Measurements from ENCODE around the gene PRPSAP1. TPM values are rescaled to one million over a fixed set of nuclear protein-coding genes. Genes with fewer than 3 reads are reported as not detected.
A peak's percentile ranks its signal among the peaks of the same experiment; 100 is the strongest.

Gene PRPSAP1
- total RNA-seq (2021) (77.5 and 89.2 TPM in 2 replicates), Bru-seq, nascent RNA (percentile 61 among the genes with signal in this experiment), BruChase-seq, experiment 1, labeled RNA remaining after a 2-hour chase (percentile 65 among the genes with signal in this experiment), BruChase-seq, experiment 2, labeled RNA remaining after a 6-hour chase (percentile 73 among the genes with signal in this experiment)
- long read RNA-seq, transcript PRPSAP1-206 (10 exons, 3,660 nt): major isoform, 130 of 185 reads
- long read RNA-seq, partial matches to known transcripts: 35 of 185 reads
- long read RNA-seq, other reads (novel, unspliced or antisense): 17 of 185 reads

- BruUV-seq (replicated peaks): no TSS peak
- H3K9me3 ChIP-seq (ENCODE audit: low read depth, low read length, poor library complexity, severe bottlenecking): no peaks in the 10 kb centered on the region
- peak; percentile 94 for DNase-seq (ENCODE audit: low spot score)
- CTCF ChIA-PET: no interaction called here
- peaks cover 6% of the 10 kb centered on the region for H3K4me1 ChIP-seq (ENCODE audit: insufficient read depth, low read length, poor library complexity, severe bottlenecking)
- H3K27ac ChIP-seq (ENCODE audit: low read depth, low read length, poor library complexity, severe bottlenecking): peak within 1 kb of the TSS; percentile 96
- no peaks in the 10 kb centered on the region for H3K36me3 ChIP-seq (ENCODE audit: insufficient read depth, low read length, poor library complexity, severe bottlenecking)
- H3K4me3 ChIP-seq (ENCODE audit: low read depth, low read length, poor library complexity, severe bottlenecking): peak within 1 kb of the TSS; percentile 74
- no peaks in the 10 kb centered on the region for H3K27me3 ChIP-seq (replicated peaks; ENCODE audit: insufficient read depth, low read depth, low read length, poor library complexity)
- no peak for TF ChIP-seq EZH2 (IDR thresholded peaks at IDR 0.05; ENCODE audit: borderline replicate concordance, low read depth, low read length, poor library complexity, severe bottlenecking)
- TF ChIP-seq CTCF (conservative IDR thresholded peaks at IDR 0.05; ENCODE audit: low read depth, low read length): no peak; the same call in 1 of the 2 replicates
- intact Hi-C loops (cut with micrococcal nuclease; ENCODE audit: unreplicated experiment): loop anchor here (1.0 kb wide), 1 partner anchor 30 kb away; no protein-coding TSS in a partner anchor
- POLR2A ChIA-PET (ENCODE audit: low non-redundant PET): interaction anchor here (0.7 kb wide), 2 partner anchors 20 to 96 kb away, joined by 4 read pairs; no protein-coding TSS in a partner anchor
These were observed at the start of gene PRPSAP1 for GRCh38 chr17:76353599-76354316. Gene PRPSAP1, minus strand, starts transcription at chr17:76353916. Its CDS starts 213 bp downstream, at chr17:76353703.

GRCh38 chr17:76402711-76403110 is 49.0 kb upstream of the PRPSAP1 start:
- Histone ChIP-seq H3K4me3 (ENCODE audit: low read depth, low read length, poor library complexity, severe bottlenecking) (no peak overlapping the region), H3K36me3 (ENCODE audit: insufficient read depth, low read length, poor library complexity, severe bottlenecking) (peaks cover 41% of the 10 kb centered on the region), H3K27ac (ENCODE audit: low read depth, low read length, poor library complexity, severe bottlenecking) (no peak overlapping the region), H3K27me3 (replicated peaks; ENCODE audit: insufficient read depth, low read depth, low read length, poor library complexity) (no peaks in the 10 kb centered on the region), H3K4me1 (ENCODE audit: insufficient read depth, low read length, poor library complexity, severe bottlenecking) (no peaks in the 10 kb centered on the region), H3K9me3 (ENCODE audit: low read depth, low read length, poor library complexity, severe bottlenecking) (no peaks in the 10 kb centered on the region)
- intact Hi-C loops (cut with micrococcal nuclease; ENCODE audit: unreplicated experiment): no loop called here
- no peak for TF ChIP-seq CTCF (conservative IDR thresholded peaks at IDR 0.05; ENCODE audit: low read depth, low read length)
- TF ChIP-seq EZH2 (IDR thresholded peaks at IDR 0.05; ENCODE audit: borderline replicate concordance, low read depth, low read length, poor library complexity, severe bottlenecking): no peak
- DNase-seq (ENCODE audit: low spot score): no peak
- ChIA-PET POLR2A (ENCODE audit: low non-redundant PET) (no interaction called here), CTCF (no interaction called here)
- no TSS peak for BruUV-seq (replicated peaks)

GRCh38 chr17:76399175-76400172 is 45.8 kb upstream of the PRPSAP1 start:
- intact Hi-C loops (cut with micrococcal nuclease; ENCODE audit: unreplicated experiment): no loop called here
- TSS peak; percentile 68 for BruUV-seq (replicated peaks)
- H3K4me1 ChIP-seq (ENCODE audit: insufficient read depth, low read length, poor library complexity, severe bottlenecking): no peaks in the 10 kb centered on the region
- no peak for DNase-seq (ENCODE audit: low spot score)
- H3K36me3 ChIP-seq (ENCODE audit: insufficient read depth, low read length, poor library complexity, severe bottlenecking): peaks cover 64% of the 10 kb centered on the region
- POLR2A ChIA-PET (ENCODE audit: low non-redundant PET): interaction anchor here (0.6 kb wide), 1 partner anchor 18 kb away, joined by 4 read pairs; no protein-coding TSS in a partner anchor
- H3K27ac ChIP-seq (ENCODE audit: low read depth, low read length, poor library complexity, severe bottlenecking): no peak overlapping the region
- TF ChIP-seq CTCF (conservative IDR thresholded peaks at IDR 0.05; ENCODE audit: low read depth, low read length): no peak
- no peak for TF ChIP-seq EZH2 (IDR thresholded peaks at IDR 0.05; ENCODE audit: borderline replicate concordance, low read depth, low read length, poor library complexity, severe bottlenecking)
- H3K9me3 ChIP-seq (ENCODE audit: low read depth, low read length, poor library complexity, severe bottlenecking): no peaks in the 10 kb centered on the region
- CTCF ChIA-PET: interaction anchor here (1.6 to 1.7 kb wide), 2 partner anchors 14 to 100 kb away, joined by 5 to 6 read pairs; no protein-coding TSS in a partner anchor
- H3K4me3 ChIP-seq (ENCODE audit: low read depth, low read length, poor library complexity, severe bottlenecking): no peak overlapping the region
- H3K27me3 ChIP-seq (replicated peaks; ENCODE audit: insufficient read depth, low read depth, low read length, poor library complexity): no peaks in the 10 kb centered on the region
